A549 (cell line): Measurements from ENCODE around the gene LINC01488.

Experiments used
- CBX2 ChIP-seq: fragments of 200-600 bp; sonication (generic); IDR thresholded peaks from 2 replicates; pipeline ENCODE4 v1.6.1; 2016; ENCODE audit warnings: low read depth, mild to moderate bottlenecking, borderline replicate concordance
- CBX8 ChIP-seq: fragments of 200-600 bp; sonication (generic); IDR thresholded peaks from 2 replicates; pipeline ENCODE4 v1.6.1; 2016
- CEBPB ChIP-seq, 2 experiments: fragments of >200 bp in 1 of 2; sonication (Bioruptor Twin) in 1 of 2; formaldehyde crosslinking in 1 of 2; IDR thresholded peaks; 2 replicates each; pipeline ENCODE4 v1.6.1; 2012 to 2016
- CTCF ChIP-seq: fragments of >200 bp; sonication (Bioruptor Twin); formaldehyde crosslinking; IDR thresholded peaks from 3 replicates; pipeline ENCODE4 v1.5.1; 2016
- EHF ChIP-seq: fragments of 250-450 bp; sonication (Bioruptor Pico); IDR thresholded peaks from 2 replicates; pipeline ENCODE4 v1.5.0; 2020; ENCODE audit warnings: mild to moderate bottlenecking
- ELK1 ChIP-seq: fragments of 150-350 bp; IDR thresholded peaks from 2 replicates; pipeline ENCODE4 v1.6.1; 2014; ENCODE audit warnings: low read depth, mild to moderate bottlenecking, low read length
- MAFK ChIP-seq: fragments of 450-650 bp; IDR thresholded peaks from 2 replicates; pipeline ENCODE4 v1.6.1; 2014; ENCODE audit not compliant: partially characterized antibody
- NPAS2 ChIP-seq: fragments of 250-450 bp; sonication (Bioruptor Pico); IDR thresholded peaks from 2 replicates; pipeline ENCODE4 v1.8.0; 2022; ENCODE audit warnings: mild to moderate bottlenecking, moderate library complexity, borderline replicate concordance
- POLR2A ChIP-seq: IDR thresholded peaks from 2 replicates; pipeline ENCODE4 v1.6.1; 2012; ENCODE audit warnings: mild to moderate bottlenecking, low read length
- RAD21 ChIP-seq, 2 experiments: fragments of >200 bp in 1 of 2; sonication (Bioruptor Twin) in 1 of 2; formaldehyde crosslinking in 1 of 2; IDR thresholded peaks in 1 of 2; conservative IDR thresholded peaks in 1 of 2; 2 replicates in 1 of 2; 3 replicates in 1 of 2; pipeline ENCODE4 v1.6.1; 2012 to 2018; ENCODE audit warnings: inconsistent platforms in 1 of 2
- SMC3 ChIP-seq: fragments of >200 bp; sonication (Bioruptor Twin); formaldehyde crosslinking; IDR thresholded peaks from 3 replicates; pipeline ENCODE4 v1.6.1; 2018; ENCODE audit warnings: inconsistent platforms
- TF ChIP-seq, protein P1 (sequence below): fragments of 200-600 bp; sonication (generic); IDR thresholded peaks from 2 replicates; pipeline ENCODE4 v1.6.1; 2016; ENCODE audit warnings: antibody characterized with exemption, mild to moderate bottlenecking, moderate library complexity
- TF ChIP-seq, protein P2 (sequence below): IDR thresholded peaks from 2 replicates; pipeline ENCODE4 v1.6.1; 2012

GRCh38 chr11:69466039-69466438 is 15.4 kb upstream of the LINC01488 start:
- TF ChIP-seq CTCF (no peak), MAFK (peak; percentile 93), SMC3 (no peak), NPAS2 (CRISPR knock-in tag) (no peak), CEBPB (IDR thresholded peaks at IDR 0.05) (no peak), CBX8 (no peak), POLR2A (no peak), ELK1 (no peak), CBX2 (no peak), EHF (CRISPR knock-in tag) (no peak), RAD21 (conservative IDR thresholded peaks at IDR 0.05 in 1 of 2, IDR thresholded peaks at IDR 0.05 in 1 of 2) (no peak)
- TF ChIP-seq, protein P1, sequence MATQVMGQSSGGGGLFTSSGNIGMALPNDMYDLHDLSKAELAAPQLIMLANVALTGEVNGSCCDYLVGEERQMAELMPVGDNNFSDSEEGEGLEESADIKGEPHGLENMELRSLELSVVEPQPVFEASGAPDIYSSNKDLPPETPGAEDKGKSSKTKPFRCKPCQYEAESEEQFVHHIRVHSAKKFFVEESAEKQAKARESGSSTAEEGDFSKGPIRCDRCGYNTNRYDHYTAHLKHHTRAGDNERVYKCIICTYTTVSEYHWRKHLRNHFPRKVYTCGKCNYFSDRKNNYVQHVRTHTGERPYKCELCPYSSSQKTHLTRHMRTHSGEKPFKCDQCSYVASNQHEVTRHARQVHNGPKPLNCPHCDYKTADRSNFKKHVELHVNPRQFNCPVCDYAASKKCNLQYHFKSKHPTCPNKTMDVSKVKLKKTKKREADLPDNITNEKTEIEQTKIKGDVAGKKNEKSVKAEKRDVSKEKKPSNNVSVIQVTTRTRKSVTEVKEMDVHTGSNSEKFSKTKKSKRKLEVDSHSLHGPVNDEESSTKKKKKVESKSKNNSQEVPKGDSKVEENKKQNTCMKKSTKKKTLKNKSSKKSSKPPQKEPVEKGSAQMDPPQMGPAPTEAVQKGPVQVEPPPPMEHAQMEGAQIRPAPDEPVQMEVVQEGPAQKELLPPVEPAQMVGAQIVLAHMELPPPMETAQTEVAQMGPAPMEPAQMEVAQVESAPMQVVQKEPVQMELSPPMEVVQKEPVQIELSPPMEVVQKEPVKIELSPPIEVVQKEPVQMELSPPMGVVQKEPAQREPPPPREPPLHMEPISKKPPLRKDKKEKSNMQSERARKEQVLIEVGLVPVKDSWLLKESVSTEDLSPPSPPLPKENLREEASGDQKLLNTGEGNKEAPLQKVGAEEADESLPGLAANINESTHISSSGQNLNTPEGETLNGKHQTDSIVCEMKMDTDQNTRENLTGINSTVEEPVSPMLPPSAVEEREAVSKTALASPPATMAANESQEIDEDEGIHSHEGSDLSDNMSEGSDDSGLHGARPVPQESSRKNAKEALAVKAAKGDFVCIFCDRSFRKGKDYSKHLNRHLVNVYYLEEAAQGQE: no peak
- TF ChIP-seq, protein P2, sequence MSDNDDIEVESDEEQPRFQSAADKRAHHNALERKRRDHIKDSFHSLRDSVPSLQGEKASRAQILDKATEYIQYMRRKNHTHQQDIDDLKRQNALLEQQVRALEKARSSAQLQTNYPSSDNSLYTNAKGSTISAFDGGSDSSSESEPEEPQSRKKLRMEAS: no peak
